IMR-90 (cell line): Measurements from ENCODE around the gene FOXP1.

Experiments used
- BHLHE40 ChIP-seq: fragments of 150-350 bp; IDR thresholded peaks from 2 replicates; pipeline ENCODE4 v1.6.1; 2016; ENCODE audit warnings: mild to moderate bottlenecking, low read depth, low read length
- CEBPB ChIP-seq: IDR thresholded peaks from 2 replicates; pipeline ENCODE4 v1.6.1; 2012; ENCODE audit warnings: low read depth, low read length, improper control_type of control experiment
- CHD1 ChIP-seq: IDR thresholded peaks from 2 replicates; pipeline ENCODE4 v1.6.1; 2012; ENCODE audit warnings: low read depth, low read length, improper control_type of control experiment
- FOS ChIP-seq: fragments of 150-350 bp; IDR thresholded peaks from 2 replicates; pipeline ENCODE4 v1.6.1; 2016; ENCODE audit warnings: low read depth, low read length
- MAFK ChIP-seq: IDR thresholded peaks from 2 replicates; pipeline ENCODE4 v1.6.1; 2012; ENCODE audit warnings: low read depth, low read length, improper control_type of control experiment
- MXI1 ChIP-seq: IDR thresholded peaks from 2 replicates; pipeline ENCODE4 v1.6.1; 2012; ENCODE audit warnings: low read depth, mild to moderate bottlenecking, low read length, moderate library complexity, borderline replicate concordance
- NFE2L2 ChIP-seq: fragments of 150-350 bp; IDR thresholded peaks from 2 replicates; pipeline ENCODE4 v1.6.1; 2016; ENCODE audit warnings: low read depth, mild to moderate bottlenecking, low read length
- POLR2A ChIP-seq: IDR thresholded peaks from 2 replicates; pipeline ENCODE4 v1.6.1; 2012; ENCODE audit warnings: mild to moderate bottlenecking, low read depth, low read length
- RAD21 ChIP-seq: IDR thresholded peaks from 2 replicates; pipeline ENCODE4 v1.6.1; 2012; ENCODE audit warnings: low read length, improper control_type of control experiment
- RCOR1 ChIP-seq: IDR thresholded peaks from 2 replicates; pipeline ENCODE4 v1.6.1; 2012; ENCODE audit warnings: mild to moderate bottlenecking, low read length, improper control_type of control experiment; ENCODE audit not compliant: insufficient replicate concordance
- TF ChIP-seq, protein P1 (sequence below): conservative IDR thresholded peaks from 2 replicates; pipeline ENCODE4 v1.5.1; 2012; ENCODE audit warnings: mild to moderate bottlenecking, low read depth, low read length, improper control_type of control experiment
- TF ChIP-seq, protein P2 (sequence below): fragments of 150-350 bp; IDR thresholded peaks from 2 replicates; pipeline ENCODE4 v1.6.1; 2016; ENCODE audit warnings: low read depth, mild to moderate bottlenecking, low read length, moderate library complexity, borderline replicate concordance
- TF ChIP-seq, protein P3 (sequence below): fragments of 150-350 bp; IDR thresholded peaks from 2 replicates; pipeline ENCODE4 v1.6.1; 2017; ENCODE audit warnings: mild to moderate bottlenecking, antibody characterized with exemption, low read length, low read depth

DNA sequence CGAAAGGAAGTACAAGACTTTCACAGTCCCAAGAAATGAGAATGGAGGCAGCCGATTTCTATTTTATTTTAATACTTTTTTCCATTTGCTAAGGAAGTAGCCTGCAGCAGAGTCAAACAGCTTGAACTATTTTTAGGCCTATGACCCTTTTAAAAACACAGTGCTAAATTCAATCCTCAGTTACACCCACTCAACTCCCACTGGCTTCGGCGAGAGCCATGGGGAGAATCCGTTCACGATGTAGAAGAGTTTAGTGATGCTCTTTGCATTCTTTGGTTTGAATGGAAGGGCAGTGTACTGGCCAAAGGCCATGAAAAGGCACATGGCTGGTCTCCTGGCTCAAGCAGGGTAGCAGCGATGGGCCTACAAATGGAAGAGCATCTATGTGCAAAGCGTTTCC is 343.5 kb downstream of the FOXP1 start:
- TF ChIP-seq NFE2L2, result no peak
- TF ChIP-seq, protein P1, sequence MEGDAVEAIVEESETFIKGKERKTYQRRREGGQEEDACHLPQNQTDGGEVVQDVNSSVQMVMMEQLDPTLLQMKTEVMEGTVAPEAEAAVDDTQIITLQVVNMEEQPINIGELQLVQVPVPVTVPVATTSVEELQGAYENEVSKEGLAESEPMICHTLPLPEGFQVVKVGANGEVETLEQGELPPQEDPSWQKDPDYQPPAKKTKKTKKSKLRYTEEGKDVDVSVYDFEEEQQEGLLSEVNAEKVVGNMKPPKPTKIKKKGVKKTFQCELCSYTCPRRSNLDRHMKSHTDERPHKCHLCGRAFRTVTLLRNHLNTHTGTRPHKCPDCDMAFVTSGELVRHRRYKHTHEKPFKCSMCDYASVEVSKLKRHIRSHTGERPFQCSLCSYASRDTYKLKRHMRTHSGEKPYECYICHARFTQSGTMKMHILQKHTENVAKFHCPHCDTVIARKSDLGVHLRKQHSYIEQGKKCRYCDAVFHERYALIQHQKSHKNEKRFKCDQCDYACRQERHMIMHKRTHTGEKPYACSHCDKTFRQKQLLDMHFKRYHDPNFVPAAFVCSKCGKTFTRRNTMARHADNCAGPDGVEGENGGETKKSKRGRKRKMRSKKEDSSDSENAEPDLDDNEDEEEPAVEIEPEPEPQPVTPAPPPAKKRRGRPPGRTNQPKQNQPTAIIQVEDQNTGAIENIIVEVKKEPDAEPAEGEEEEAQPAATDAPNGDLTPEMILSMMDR, result no peak
- TF ChIP-seq POLR2A, result no peak
- TF ChIP-seq CHD1, result no peak
- TF ChIP-seq, protein P2, sequence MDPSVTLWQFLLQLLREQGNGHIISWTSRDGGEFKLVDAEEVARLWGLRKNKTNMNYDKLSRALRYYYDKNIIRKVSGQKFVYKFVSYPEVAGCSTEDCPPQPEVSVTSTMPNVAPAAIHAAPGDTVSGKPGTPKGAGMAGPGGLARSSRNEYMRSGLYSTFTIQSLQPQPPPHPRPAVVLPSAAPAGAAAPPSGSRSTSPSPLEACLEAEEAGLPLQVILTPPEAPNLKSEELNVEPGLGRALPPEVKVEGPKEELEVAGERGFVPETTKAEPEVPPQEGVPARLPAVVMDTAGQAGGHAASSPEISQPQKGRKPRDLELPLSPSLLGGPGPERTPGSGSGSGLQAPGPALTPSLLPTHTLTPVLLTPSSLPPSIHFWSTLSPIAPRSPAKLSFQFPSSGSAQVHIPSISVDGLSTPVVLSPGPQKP, result no peak
- TF ChIP-seq BHLHE40, result no peak
- TF ChIP-seq, protein P3, sequence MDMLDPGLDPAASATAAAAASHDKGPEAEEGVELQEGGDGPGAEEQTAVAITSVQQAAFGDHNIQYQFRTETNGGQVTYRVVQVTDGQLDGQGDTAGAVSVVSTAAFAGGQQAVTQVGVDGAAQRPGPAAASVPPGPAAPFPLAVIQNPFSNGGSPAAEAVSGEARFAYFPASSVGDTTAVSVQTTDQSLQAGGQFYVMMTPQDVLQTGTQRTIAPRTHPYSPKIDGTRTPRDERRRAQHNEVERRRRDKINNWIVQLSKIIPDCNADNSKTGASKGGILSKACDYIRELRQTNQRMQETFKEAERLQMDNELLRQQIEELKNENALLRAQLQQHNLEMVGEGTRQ, result no peak
- TF ChIP-seq MAFK, result no peak
- no peak for TF ChIP-seq CEBPB
- no peak for TF ChIP-seq RAD21
- no peak for TF ChIP-seq MXI1
- TF ChIP-seq RCOR1, result no peak
- TF ChIP-seq FOS, result no peak
